Measurements from ENCODE around the gene TRIO. TPM values are rescaled to one million over a fixed set of nuclear protein-coding genes. Genes with fewer than 3 reads are reported as not detected.

TRIO gene
- total RNA-seq, 2 donors from 2014 or later, result 62.0 to 137 TPM

- Histone ChIP-seq H3K36me3 (replicated peaks in 1 of 2; ENCODE audit: insufficient read depth in 1 of 2, low read depth in 2 of 2) (peaks cover 3 to 13% of the 10 kb centered on the region in 2 donors), H3K4me3 (no peak overlapping the region), H3K4me1 (peaks cover 11% of the 10 kb centered on the region), H3K27me3 (no peaks in the 10 kb centered on the region), H3K27ac (peak overlapping the region; percentile 52 to 85 (median 74)), H3K9me3 (no peaks in the 10 kb centered on the region)
- DNase-seq, result peak; percentile 59 to 71 (median 69)
- peak; percentile 90 for ATAC-seq
- TF ChIP-seq, protein P1, sequence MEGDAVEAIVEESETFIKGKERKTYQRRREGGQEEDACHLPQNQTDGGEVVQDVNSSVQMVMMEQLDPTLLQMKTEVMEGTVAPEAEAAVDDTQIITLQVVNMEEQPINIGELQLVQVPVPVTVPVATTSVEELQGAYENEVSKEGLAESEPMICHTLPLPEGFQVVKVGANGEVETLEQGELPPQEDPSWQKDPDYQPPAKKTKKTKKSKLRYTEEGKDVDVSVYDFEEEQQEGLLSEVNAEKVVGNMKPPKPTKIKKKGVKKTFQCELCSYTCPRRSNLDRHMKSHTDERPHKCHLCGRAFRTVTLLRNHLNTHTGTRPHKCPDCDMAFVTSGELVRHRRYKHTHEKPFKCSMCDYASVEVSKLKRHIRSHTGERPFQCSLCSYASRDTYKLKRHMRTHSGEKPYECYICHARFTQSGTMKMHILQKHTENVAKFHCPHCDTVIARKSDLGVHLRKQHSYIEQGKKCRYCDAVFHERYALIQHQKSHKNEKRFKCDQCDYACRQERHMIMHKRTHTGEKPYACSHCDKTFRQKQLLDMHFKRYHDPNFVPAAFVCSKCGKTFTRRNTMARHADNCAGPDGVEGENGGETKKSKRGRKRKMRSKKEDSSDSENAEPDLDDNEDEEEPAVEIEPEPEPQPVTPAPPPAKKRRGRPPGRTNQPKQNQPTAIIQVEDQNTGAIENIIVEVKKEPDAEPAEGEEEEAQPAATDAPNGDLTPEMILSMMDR (IDR thresholded peaks at IDR 0.05), result no peak
- no peak for TF ChIP-seq POLR2A (IDR thresholded peaks at IDR 0.05)
- intact Hi-C loops (cut with DNase I), result no loop called here
- WGBS, 2 donors, result 16 to 31% methylated on average over 6 of the region's 6 CpGs
Measured at GRCh38 chr5:14373685-14374084, 230.5 kb downstream of the TRIO start.

DNA sequence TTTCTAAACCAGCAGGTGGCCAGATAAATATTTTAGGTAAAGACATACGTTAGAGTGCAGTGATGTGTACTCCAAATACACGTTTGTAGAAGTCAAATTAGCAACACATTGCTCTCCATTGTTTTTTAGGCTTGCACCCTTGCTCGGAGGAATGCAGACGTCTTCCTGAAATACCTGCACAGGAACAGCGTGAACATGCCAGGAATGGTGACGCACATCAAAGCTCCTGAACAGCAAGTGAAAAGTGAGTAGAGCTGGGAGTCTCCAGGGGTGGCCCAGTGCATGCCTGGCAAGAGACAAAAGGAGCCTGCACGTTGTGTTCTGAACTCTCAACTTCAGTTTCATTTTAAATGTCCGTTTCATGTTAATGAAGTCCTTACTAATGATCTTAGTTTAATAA, 231.0 kb downstream of the TRIO start:
- Histone ChIP-seq H3K27ac (peak overlapping the region; percentile 52 to 85 (median 74)), H3K4me3 (no peak overlapping the region), H3K27me3 (no peaks in the 10 kb centered on the region), H3K9me3 (no peaks in the 10 kb centered on the region), H3K36me3 (replicated peaks in 1 of 2; ENCODE audit: insufficient read depth in 1 of 2, low read depth in 2 of 2) (peaks cover 3 to 14% of the 10 kb centered on the region in 2 donors), H3K4me1 (peaks cover 11% of the 10 kb centered on the region)
- TF ChIP-seq, protein P1 (IDR thresholded peaks at IDR 0.05), result peak in 3 of 7 experiments; percentile 16 to 22 (median 21)
- no peak for TF ChIP-seq POLR2A (IDR thresholded peaks at IDR 0.05)
- intact Hi-C loops (cut with DNase I), result no loop called here
- ATAC-seq, result peak; percentile 93
- WGBS, 2 donors, result 24 to 39% methylated on average over 8 of the region's 8 CpGs
- DNase-seq, result peak; percentile 71 to 89 (median 78)

DNA sequence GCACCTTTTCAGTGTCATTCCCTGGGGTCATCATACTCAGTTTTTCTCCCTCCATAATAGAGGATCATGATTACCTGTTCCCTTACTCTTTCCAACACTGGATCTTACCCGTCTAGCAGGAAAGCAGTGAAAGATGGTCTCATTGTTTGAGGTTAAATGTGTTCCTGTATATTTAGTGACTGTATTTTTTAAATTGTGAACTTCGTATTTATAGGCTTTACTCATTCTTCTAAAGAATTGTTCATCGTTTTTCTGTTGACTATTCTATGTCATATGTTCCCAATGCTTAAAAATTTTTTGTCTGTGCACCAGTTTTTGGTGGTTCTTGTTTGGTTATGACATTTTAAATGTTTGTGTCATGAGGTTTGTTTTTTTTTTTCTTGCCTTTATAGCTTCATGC, 233.6 kb downstream of the TRIO start:
- DNase-seq (no peak), ATAC-seq (no peak)
- 83 to 90% methylated on average over 3 of the region's 3 CpGs for WGBS, 2 donors
- Histone ChIP-seq H3K4me1 (peaks cover 11% of the 10 kb centered on the region), H3K27ac (no peak overlapping the region), H3K27me3 (no peaks in the 10 kb centered on the region), H3K4me3 (no peak overlapping the region), H3K9me3 (no peaks in the 10 kb centered on the region), H3K36me3 (replicated peaks in 1 of 2; ENCODE audit: insufficient read depth in 1 of 2, low read depth in 2 of 2) (peaks cover 3 to 24% of the 10 kb centered on the region in 2 donors)
- intact Hi-C loops (cut with DNase I), result no loop called here
- TF ChIP-seq, protein P1 (IDR thresholded peaks at IDR 0.05), result no peak

DNA sequence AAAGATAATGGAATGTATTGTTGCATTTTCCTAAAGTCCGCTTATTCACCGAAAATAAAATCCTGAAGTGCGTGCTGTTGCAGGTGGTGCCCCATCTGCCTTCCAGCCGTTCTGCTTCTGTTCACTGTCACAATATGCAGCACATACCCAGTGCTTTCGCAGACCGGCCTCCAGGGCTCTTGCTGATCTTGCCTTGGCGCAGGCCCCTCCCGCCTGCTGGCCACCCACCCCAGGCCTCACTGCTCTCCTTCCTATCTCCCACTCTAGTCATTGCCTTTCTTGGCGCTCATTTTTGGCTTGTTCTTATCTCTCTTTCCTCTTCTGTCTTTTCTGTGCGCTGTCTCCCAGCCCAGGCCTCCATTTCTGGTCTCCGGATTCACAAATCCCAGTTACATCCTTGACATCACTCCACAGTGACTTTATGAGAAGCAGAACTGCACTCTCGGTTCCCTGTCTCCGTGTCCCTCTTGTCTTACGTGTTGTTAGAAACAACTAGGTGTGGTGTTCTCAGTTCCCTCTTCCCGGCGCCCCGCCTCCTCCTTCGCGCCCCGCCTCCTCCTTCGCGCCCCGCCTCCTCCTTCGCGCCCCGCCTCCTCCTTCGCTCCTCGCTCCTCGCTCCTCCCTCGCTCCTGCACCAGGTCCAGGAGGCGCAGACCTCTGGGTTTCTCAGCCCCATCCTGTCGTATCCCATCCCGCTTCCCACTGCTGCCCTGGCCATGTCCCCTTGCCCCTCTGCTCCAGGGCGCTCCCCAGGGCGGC, 236.8 kb downstream of the TRIO start:
- DNase-seq (no peak), ATAC-seq (no peak)
- H3K27ac ChIP-seq, result no peak overlapping the region
- no peaks in the 10 kb centered on the region for H3K4me1 ChIP-seq
- H3K27me3 ChIP-seq, result no peaks in the 10 kb centered on the region
- WGBS, 2 donors, result 88 to 96% methylated on average over 34 to 35 of the region's 35 CpGs
- peaks cover 3 to 29% of the 10 kb centered on the region in 2 donors for H3K36me3 ChIP-seq (replicated peaks in 1 of 2; ENCODE audit: insufficient read depth in 1 of 2, low read depth in 2 of 2)
- no peaks in the 10 kb centered on the region for H3K9me3 ChIP-seq
- no peak overlapping the region for H3K4me3 ChIP-seq
- intact Hi-C loops (cut with DNase I), result no loop called here
- no peak for TF ChIP-seq POLR2A (IDR thresholded peaks at IDR 0.05)
- TF ChIP-seq, protein P1 (IDR thresholded peaks at IDR 0.05), result no peak

DNA sequence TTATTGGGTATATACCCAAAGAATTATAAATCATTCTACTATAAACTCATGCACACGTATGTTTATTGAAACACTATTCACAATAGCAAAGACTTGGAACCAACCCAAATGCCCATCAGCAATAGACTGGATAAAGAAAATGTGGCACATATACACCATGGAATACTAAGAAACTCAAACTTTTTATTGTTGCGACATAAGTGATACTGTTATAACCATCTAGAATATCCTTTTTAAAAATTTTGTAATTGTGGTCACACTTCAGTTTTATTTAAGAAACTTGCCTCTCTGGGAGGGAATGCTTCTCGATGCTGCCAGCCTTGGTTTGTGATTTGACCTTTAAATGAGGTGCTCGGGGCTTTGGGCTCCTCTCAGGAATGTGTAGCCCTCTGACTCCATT, 237.6 kb downstream of the TRIO start:
- no peak for TF ChIP-seq POLR2A (IDR thresholded peaks at IDR 0.05)
- TF ChIP-seq, protein P1 (IDR thresholded peaks at IDR 0.05), result no peak
- ATAC-seq (no peak), DNase-seq (no peak)
- H3K9me3 ChIP-seq, result no peaks in the 10 kb centered on the region
- intact Hi-C loops (cut with DNase I), result no loop called here
- H3K4me3 ChIP-seq, result no peak overlapping the region
- peaks cover 3 to 24% of the 10 kb centered on the region in 2 donors for H3K36me3 ChIP-seq (replicated peaks in 1 of 2; ENCODE audit: insufficient read depth in 1 of 2, low read depth in 2 of 2)
- H3K27me3 ChIP-seq, result no peaks in the 10 kb centered on the region
- no peak overlapping the region for H3K27ac ChIP-seq
- WGBS, 2 donors, result 81 to 86% methylated on average over 4 of the region's 4 CpGs
- H3K4me1 ChIP-seq, result no peaks in the 10 kb centered on the region
